ENCODE results near the gene HHIP. TPM values are rescaled to one million over a fixed set of nuclear protein-coding genes. Genes with fewer than 3 reads are reported as not detected.
A peak's percentile ranks its signal among the peaks of the same experiment; 100 is the strongest.

HHIP gene
- total RNA-seq (38.5 TPM), polyA plus RNA-seq (9.1 TPM)

- H3K27ac ChIP-seq (ENCODE audit: low read depth), result peak within 1 kb of the TSS; percentile 58
- DNase-seq (ENCODE audit: extremely low spot score), result peak; percentile 35
- under 1% methylated on average over 79 of the region's 79 CpGs for WGBS
Observed at GRCh38 chr4:144645631-144646522, at the start of gene HHIP. Gene HHIP, plus strand, starts transcription at chr4:144646156. Its CDS starts 520 bp downstream, at chr4:144646676.

DNA sequence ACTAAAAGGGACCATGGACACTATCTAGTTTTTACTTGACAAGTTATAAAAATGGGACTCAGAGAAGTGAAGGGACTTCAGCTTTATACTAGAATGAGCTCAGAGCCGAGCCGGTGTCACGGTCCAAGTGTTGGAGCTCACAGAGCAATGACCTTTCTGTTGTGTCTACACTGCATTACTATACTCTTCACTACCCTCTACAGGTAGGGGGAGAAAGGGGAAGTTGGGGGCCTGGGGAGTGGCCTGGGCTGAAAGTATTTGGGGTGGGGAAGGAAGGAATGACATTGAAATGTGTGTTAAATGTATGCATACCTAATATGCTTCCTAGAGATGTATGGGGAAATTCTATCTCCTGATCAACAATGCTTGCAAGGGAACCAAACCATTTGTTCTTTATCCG is 48.8 kb upstream of the HHIP start:
- H3K36me3 ChIP-seq (ENCODE audit: insufficient read depth), result no peaks in the 10 kb centered on the region
- 90% methylated on average over 4 of the region's 4 CpGs for WGBS

More at GRCh38 chr4:144645631-144646522, at the start of gene HHIP:
- peak within 1 kb of the TSS; percentile 55 for H3K4me3 ChIP-seq (ENCODE audit: low read depth, low read length)
- H3K36me3 ChIP-seq (ENCODE audit: insufficient read depth), result no peaks in the 10 kb centered on the region
- H3K4me1 ChIP-seq (ENCODE audit: insufficient read depth), result no peaks in the 10 kb centered on the region

DNA sequence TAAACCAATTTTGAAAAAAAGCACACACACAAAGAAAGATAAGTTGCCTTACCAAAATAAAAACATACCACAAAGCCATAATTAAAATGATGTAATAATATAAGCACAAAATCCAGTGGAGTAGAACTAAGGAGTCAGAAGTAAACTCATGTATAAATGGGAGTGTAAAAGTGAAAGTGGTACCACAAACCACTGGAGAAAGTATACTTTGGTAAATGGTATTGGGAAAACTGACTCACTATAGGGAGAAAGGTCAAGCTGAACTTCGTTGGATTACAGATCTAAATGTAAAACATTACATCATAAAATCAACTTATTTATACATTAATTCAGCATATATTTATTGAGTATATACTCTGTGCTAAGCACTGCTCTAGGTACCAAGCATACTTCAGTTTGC is 46.3 kb upstream of the HHIP start:
- WGBS, result 51% methylated on average over 1 of the region's 1 CpG
- no peak for DNase-seq (ENCODE audit: extremely low spot score)
- H3K27ac ChIP-seq (ENCODE audit: low read depth), result no peak overlapping the region
- no peak overlapping the region for H3K4me3 ChIP-seq (ENCODE audit: low read depth, low read length)
- no peaks in the 10 kb centered on the region for H3K4me1 ChIP-seq (ENCODE audit: insufficient read depth)
- H3K36me3 ChIP-seq (ENCODE audit: insufficient read depth), result no peaks in the 10 kb centered on the region

More for the DNA sequence above, 48.8 kb upstream of the HHIP start:
- Histone ChIP-seq H3K4me1 (ENCODE audit: insufficient read depth) (no peaks in the 10 kb centered on the region), H3K27ac (ENCODE audit: low read depth) (no peak overlapping the region), H3K4me3 (ENCODE audit: low read depth, low read length) (no peak overlapping the region)
- no peak for DNase-seq (ENCODE audit: extremely low spot score)

GRCh38 chr4:144611850-144612249 is 34.1 kb upstream of the HHIP start:
- Histone ChIP-seq H3K27ac (ENCODE audit: low read depth) (no peak overlapping the region), H3K4me3 (ENCODE audit: low read depth, low read length) (no peak overlapping the region), H3K36me3 (ENCODE audit: insufficient read depth) (no peaks in the 10 kb centered on the region), H3K4me1 (ENCODE audit: insufficient read depth) (no peaks in the 10 kb centered on the region)
- no peak for DNase-seq (ENCODE audit: extremely low spot score)

- Histone ChIP-seq H3K27ac (ENCODE audit: low read depth) (no peak overlapping the region), H3K36me3 (ENCODE audit: insufficient read depth) (no peaks in the 10 kb centered on the region), H3K4me3 (ENCODE audit: low read depth, low read length) (no peak overlapping the region), H3K4me1 (ENCODE audit: insufficient read depth) (no peaks in the 10 kb centered on the region)
- 80% methylated on average over 3 of the region's 3 CpGs for WGBS
- DNase-seq (ENCODE audit: extremely low spot score), result no peak
Observed at GRCh38 chr4:144614850-144615585, 30.9 kb upstream of the HHIP start.

DNA sequence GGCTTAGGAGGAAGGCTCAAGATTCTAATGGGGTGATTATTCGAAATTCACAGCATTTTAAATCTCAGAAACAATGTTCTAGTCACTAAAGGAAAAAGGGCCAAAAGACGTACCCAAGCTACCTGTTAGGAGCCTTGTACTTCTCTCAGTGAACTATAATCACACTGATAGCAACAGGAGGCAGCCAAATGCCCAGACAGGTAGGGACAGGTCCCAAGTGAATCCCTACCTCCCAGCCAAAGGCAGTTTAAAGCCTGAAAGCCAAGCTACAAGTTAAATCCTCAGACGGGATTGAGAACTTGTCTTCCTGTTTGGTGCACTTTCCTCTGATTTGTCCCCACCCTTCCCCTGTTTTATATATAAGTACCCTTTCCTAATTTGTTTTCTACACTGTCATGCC is 24.3 kb upstream of the HHIP start:
- no peaks in the 10 kb centered on the region for H3K4me1 ChIP-seq (ENCODE audit: insufficient read depth)
- WGBS, result 54% methylated on average over 3 of the region's 3 CpGs
- no peak overlapping the region for H3K4me3 ChIP-seq (ENCODE audit: low read depth, low read length)
- H3K36me3 ChIP-seq (ENCODE audit: insufficient read depth), result no peaks in the 10 kb centered on the region
- H3K27ac ChIP-seq (ENCODE audit: low read depth), result no peak overlapping the region
- DNase-seq (ENCODE audit: extremely low spot score), result no peak

GRCh38 chr4:144627663-144628076 is 18.3 kb upstream of the HHIP start:
- DNase-seq (ENCODE audit: extremely low spot score), result no peak
- no peaks in the 10 kb centered on the region for H3K36me3 ChIP-seq (ENCODE audit: insufficient read depth)
- no peak overlapping the region for H3K4me3 ChIP-seq (ENCODE audit: low read depth, low read length)
- H3K4me1 ChIP-seq (ENCODE audit: insufficient read depth), result no peaks in the 10 kb centered on the region
- H3K27ac ChIP-seq (ENCODE audit: low read depth), result no peak overlapping the region
- 28% methylated on average over 2 of the region's 2 CpGs for whole genome bisulfite sequencing

GRCh38 chr4:144633215-144633614 is 12.7 kb upstream of the HHIP start:
- no peak for DNase-seq (ENCODE audit: extremely low spot score)
- no peaks in the 10 kb centered on the region for H3K4me1 ChIP-seq (ENCODE audit: insufficient read depth)
- H3K27ac ChIP-seq (ENCODE audit: low read depth), result no peak overlapping the region
- 89% methylated on average over 6 of the region's 6 CpGs for WGBS
- no peak overlapping the region for H3K4me3 ChIP-seq (ENCODE audit: low read depth, low read length)
- H3K36me3 ChIP-seq (ENCODE audit: insufficient read depth), result no peaks in the 10 kb centered on the region

DNA sequence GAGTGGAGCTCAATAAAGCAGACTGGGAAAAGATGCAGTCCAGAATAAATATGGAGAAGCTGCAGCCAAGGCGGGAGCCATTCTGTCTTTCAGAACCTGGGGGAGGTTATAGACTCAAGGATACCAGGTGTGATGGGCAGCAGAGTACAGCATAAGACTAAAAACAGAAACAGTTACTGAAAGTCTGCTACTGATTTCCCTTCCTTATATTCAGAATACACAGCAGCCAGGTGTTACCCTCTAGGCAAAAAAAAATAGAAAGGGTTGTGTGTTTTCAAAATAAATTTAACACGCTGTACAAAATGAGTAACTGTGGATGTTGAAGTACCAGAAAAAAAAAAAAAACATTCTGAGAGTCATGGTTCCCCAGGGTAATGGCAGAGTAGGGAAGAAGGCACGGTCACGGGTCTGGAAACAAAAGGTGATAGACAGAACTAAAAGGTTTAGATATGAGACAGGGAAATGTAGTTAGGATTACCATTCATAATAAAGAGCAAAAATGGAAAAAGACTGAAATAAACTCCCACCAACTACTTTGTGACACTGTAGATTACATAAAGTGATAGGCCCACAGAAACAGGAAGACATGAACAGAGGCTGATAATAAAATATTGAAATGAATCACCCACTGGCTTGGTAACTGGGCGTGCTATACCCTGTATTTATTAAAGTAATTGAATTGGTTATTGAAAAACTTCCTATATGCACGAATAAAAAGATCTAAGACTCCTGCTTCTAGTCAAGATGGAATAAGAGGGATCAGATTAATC is 10.8 kb upstream of the HHIP start:
- 92% methylated on average over 6 of the region's 6 CpGs for WGBS
- no peaks in the 10 kb centered on the region for H3K4me1 ChIP-seq (ENCODE audit: insufficient read depth)
- DNase-seq (ENCODE audit: extremely low spot score), result no peak
- no peak overlapping the region for H3K27ac ChIP-seq (ENCODE audit: low read depth)
- no peak overlapping the region for H3K4me3 ChIP-seq (ENCODE audit: low read depth, low read length)
- no peaks in the 10 kb centered on the region for H3K36me3 ChIP-seq (ENCODE audit: insufficient read depth)

DNA sequence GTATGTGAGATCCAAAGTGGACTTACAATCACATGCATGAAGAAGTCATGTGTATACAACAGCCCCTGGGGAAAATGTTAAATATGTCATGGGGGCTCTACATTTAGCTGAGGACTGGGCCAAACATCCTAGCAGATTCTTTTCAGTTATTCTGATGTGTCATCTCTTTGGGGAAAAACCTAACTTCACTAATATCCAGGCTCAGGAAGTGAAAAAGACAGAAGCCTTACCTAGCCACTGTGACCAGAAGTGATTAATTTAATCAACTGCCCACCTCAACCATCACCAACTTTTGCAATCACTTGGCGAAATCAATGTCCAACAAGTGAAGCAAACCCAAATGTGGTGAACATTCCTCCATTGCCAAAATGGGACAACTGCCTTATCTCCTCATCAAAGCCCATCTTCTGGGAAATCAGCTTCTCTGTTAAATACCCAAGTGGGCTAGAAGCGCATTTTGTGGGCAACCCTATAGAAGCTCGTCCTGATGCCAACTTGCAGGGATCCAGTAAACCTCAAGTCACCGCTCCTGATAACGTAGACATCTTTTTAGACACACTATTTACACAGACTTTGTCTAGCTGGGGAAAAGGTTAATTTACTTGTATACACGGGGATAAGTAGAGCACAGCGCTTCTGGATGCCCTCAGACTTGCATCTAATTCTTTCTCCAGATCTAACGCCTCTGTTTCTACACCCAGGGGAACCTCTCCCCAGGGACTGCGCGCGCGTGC is 1.4 kb upstream of the HHIP start:
- no peaks in the 10 kb centered on the region for H3K36me3 ChIP-seq (ENCODE audit: insufficient read depth)
- peak overlapping the region; percentile 55 for H3K4me3 ChIP-seq (ENCODE audit: low read depth, low read length)
- H3K27ac ChIP-seq (ENCODE audit: low read depth), result no peak overlapping the region
- 49% methylated on average over 12 of the region's 12 CpGs for WGBS
- no peaks in the 10 kb centered on the region for H3K4me1 ChIP-seq (ENCODE audit: insufficient read depth)
- no peak for DNase-seq (ENCODE audit: extremely low spot score)

DNA sequence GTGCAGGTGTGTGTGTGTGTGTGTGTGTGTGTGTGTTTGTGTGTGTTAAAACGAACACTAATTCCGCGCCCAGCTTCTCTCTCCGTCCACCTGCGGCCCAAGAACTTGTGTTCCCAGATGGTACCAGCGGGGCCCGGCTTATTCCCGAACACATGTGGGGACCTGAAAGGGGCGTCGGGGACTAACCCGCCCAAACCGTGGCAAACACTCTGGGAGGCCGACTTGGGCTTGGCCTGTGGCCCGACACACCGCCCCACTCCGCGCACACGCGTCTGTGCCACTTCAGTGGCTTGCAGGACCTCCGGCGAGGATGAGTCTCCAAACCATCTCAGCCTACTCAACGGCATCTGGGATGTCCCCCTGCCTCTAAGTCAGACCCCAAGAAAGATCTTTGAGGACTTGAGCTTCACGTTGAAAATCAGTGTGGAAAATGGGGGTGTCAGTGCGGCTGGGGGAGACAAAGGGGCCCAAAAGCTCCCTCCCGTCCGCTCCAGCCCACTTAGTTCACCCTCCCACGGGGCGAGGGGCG is 790 bp upstream of the HHIP start:
- no peaks in the 10 kb centered on the region for H3K36me3 ChIP-seq (ENCODE audit: insufficient read depth)
- peak overlapping the region; percentile 58 for H3K27ac ChIP-seq (ENCODE audit: low read depth)
- no peaks in the 10 kb centered on the region for H3K4me1 ChIP-seq (ENCODE audit: insufficient read depth)
- H3K4me3 ChIP-seq (ENCODE audit: low read depth, low read length), result peak overlapping the region; percentile 55
- 14% methylated on average over 29 of the region's 29 CpGs for WGBS
- DNase-seq (ENCODE audit: extremely low spot score), result no peak

DNA sequence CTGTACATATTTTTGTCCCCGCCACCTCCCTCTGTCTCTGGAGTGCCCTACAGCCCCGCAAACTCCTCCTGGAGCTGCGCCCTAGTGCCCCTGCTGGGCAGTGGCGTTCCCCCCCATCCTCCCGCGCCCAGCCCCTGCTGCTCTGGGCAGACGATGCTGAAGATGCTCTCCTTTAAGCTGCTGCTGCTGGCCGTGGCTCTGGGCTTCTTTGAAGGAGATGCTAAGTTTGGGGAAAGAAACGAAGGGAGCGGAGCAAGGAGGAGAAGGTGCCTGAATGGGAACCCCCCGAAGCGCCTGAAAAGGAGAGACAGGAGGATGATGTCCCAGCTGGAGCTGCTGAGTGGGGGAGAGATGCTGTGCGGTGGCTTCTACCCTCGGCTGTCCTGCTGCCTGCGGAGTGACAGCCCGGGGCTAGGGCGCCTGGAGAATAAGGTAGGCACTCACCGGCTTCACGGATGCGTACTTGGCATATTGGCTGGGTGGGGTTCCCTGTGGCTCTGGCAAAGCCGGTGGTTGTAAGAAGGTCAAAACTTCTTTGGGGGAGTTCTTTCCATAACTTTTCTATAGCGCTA is 653 bp downstream of the HHIP start:
- no peak for DNase-seq (ENCODE audit: extremely low spot score)
- peak overlapping the region; percentile 55 for H3K4me3 ChIP-seq (ENCODE audit: low read depth, low read length)
- no peaks in the 10 kb centered on the region for H3K4me1 ChIP-seq (ENCODE audit: insufficient read depth)
- H3K27ac ChIP-seq (ENCODE audit: low read depth), result no peak overlapping the region
- H3K36me3 ChIP-seq (ENCODE audit: insufficient read depth), result no peaks in the 10 kb centered on the region
- WGBS, result 2% methylated on average over 22 of the region's 22 CpGs

Data from urinary bladder (tissue), 4 donors.